Panc1 (cell line): Measurements from ENCODE around the gene WWOX. TPM values are rescaled to one million over a fixed set of nuclear protein-coding genes. Genes with fewer than 3 reads are reported as not detected.

ENCODE experiments used
- ATAC-seq: fragments of 200-7000 bp; cut with Tn5 transposase; 2 replicates; pipeline ENCODE4 v1.9.1; 2020; ENCODE audit warnings: mild to moderate bottlenecking, moderate library complexity
- BruUV-seq: library from RNA; stranded (reverse); fragments of 400-500 nt; replicated peaks from 2 replicates; lab custom pipeline; 2021; lab: Mats Ljungman, UMichigan
- CTCF ChIA-PET: fragments of 300-600 bp; sonication (Branson Sonifier 250); formaldehyde crosslinking; loops from one replicate; lab custom pipeline; 2022; ENCODE audit warnings: antibody characterized with exemption; lab: Charles Lee
- POLR2A ChIA-PET: fragments of 300-600 bp; sonication (Branson Sonifier 250); formaldehyde crosslinking; loops from one replicate; lab custom pipeline; 2022; ENCODE audit warnings: antibody characterized with exemption; lab: Charles Lee
- DNase-seq: peaks from one replicate; pipeline ENCODE4 v3.0.0-alpha.2; 2010; ENCODE audit warnings: low read depth, low spot score
- H3K27ac ChIP-seq: 2 replicates; pipeline ENCODE4 v1.5.1; 2011; ENCODE audit warnings: mild to moderate bottlenecking, low read length, inconsistent platforms
- H3K27me3 ChIP-seq: fragments of 200-500 bp; sonication (Bioruptor generic); 2 replicates; pipeline ENCODE4 v1.6.0; 2014; ENCODE audit warnings: low read length, inconsistent platforms; ENCODE audit not compliant: control insufficient read depth, insufficient read depth
- H3K36me3 ChIP-seq: fragments of 200-500 bp; sonication (Bioruptor generic); 2 replicates; pipeline ENCODE4 v1.5.1; 2014; ENCODE audit warnings: inconsistent platforms, mild to moderate bottlenecking, low read length, moderate library complexity; ENCODE audit not compliant: control insufficient read depth, insufficient read depth
- H3K4me1 ChIP-seq: 2 replicates; pipeline ENCODE4 v1.5.1; 2011; ENCODE audit warnings: inconsistent platforms, mild to moderate bottlenecking, low read length, moderate library complexity; ENCODE audit not compliant: control insufficient read depth, insufficient read depth
- H3K4me3 ChIP-seq, 2 experiments: 2 replicates each; pipeline ENCODE4 v1.5.1; 2011 to 2012; ENCODE audit warnings: low read depth in 2 of 2, low read length in 2 of 2, mild to moderate bottlenecking in 2 of 2, inconsistent platforms in 1 of 2, moderate library complexity in 1 of 2
- H3K9me3 ChIP-seq: fragments of 200-500 bp; sonication (Bioruptor generic); 2 replicates; pipeline ENCODE4 v1.5.1; 2014; ENCODE audit warnings: low read depth, mild to moderate bottlenecking, inconsistent platforms, low read length, moderate library complexity; ENCODE audit not compliant: control insufficient read depth, insufficient read depth
- POLR2AphosphoS5 ChIP-seq: IDR thresholded peaks from 2 replicates; pipeline ENCODE4 v1.6.1; 2012; ENCODE audit warnings: mild to moderate bottlenecking, low read depth, low read length, moderate library complexity
- SIN3A ChIP-seq: IDR thresholded peaks from 2 replicates; pipeline ENCODE4 v1.6.1; 2012; ENCODE audit warnings: low read depth, mild to moderate bottlenecking, low read length, moderate library complexity, borderline replicate concordance; ENCODE audit not compliant: insufficient read depth
- TCF7L2 ChIP-seq: IDR thresholded peaks from 2 replicates; pipeline ENCODE4 v1.6.1; 2011; ENCODE audit warnings: mild to moderate bottlenecking, low read depth, low read length, inconsistent platforms
- in situ Hi-C: cut with HindIII; loops from 2 replicates; pipeline ENCODE4 v1.10.0; 2016; ENCODE audit warnings: low sequenced_read_pairs, low pct_unique_long_range_greater_than_20kb
- intact Hi-C: fragments of 100-400 bp; cut with micrococcal nuclease; formaldehyde crosslinking; loops from one replicate; pipeline ENCODE4 v1.10.0; 2022; ENCODE audit not compliant: unreplicated experiment
- total RNA-seq: library from RNA; stranded (reverse); gene quantifications from one replicate; pipeline ENCODE4 v1.2.1, GENCODE V29; 2021; ENCODE audit not compliant: unreplicated experiment
- TF ChIP-seq, protein P1 (sequence below), 2 experiments: IDR thresholded peaks; 2 replicates each; pipeline ENCODE4 v1.6.1; 2011 to 2012; ENCODE audit warnings: low read depth in 2 of 2, control low read depth in 1 of 2, low read length in 1 of 2, mild to moderate bottlenecking in 1 of 2, moderate library complexity in 1 of 2; ENCODE audit not compliant: insufficient read depth in 1 of 2
- TF ChIP-seq, protein P2 (sequence below): fragments of 450-650 bp; IDR thresholded peaks from 2 replicates; pipeline ENCODE4 v1.5.1; 2017; ENCODE audit warnings: mild to moderate bottlenecking

The WWOX gene
- total RNA-seq, 1 experiment from 2014 or later, result 12.5 TPM

DNA sequence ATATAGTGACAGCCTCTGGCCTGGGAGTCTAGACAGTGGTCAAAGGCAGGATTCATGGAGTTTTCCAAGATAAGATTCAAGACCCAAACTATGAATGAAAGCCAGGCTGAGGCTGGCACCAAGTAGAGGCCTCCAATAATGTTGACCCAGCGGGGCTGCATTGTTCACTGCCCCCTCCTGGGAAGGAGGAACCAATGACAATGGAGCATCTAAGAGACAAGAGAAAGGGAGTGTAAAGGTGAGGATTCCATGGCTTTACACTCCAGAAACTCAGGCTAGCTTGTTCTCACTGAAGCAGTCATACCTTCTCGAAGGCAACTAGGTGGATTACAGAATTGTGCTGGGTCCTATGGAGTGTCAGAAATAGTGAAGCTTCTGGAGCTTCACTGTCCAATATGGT is 380.3 kb downstream of the WWOX start:
- H3K36me3 ChIP-seq, result no peaks in the 10 kb centered on the region
- DNase-seq (no peak), ATAC-seq (no peak)
- CTCF ChIA-PET, result no interaction called here
- no peak overlapping the region for H3K27ac ChIP-seq
- no peaks in the 10 kb centered on the region for H3K9me3 ChIP-seq
- no peak overlapping the region for H3K4me3 ChIP-seq
- in situ Hi-C loops, result no loop called here
- no peaks in the 10 kb centered on the region for H3K4me1 ChIP-seq
- TF ChIP-seq, protein P1, sequence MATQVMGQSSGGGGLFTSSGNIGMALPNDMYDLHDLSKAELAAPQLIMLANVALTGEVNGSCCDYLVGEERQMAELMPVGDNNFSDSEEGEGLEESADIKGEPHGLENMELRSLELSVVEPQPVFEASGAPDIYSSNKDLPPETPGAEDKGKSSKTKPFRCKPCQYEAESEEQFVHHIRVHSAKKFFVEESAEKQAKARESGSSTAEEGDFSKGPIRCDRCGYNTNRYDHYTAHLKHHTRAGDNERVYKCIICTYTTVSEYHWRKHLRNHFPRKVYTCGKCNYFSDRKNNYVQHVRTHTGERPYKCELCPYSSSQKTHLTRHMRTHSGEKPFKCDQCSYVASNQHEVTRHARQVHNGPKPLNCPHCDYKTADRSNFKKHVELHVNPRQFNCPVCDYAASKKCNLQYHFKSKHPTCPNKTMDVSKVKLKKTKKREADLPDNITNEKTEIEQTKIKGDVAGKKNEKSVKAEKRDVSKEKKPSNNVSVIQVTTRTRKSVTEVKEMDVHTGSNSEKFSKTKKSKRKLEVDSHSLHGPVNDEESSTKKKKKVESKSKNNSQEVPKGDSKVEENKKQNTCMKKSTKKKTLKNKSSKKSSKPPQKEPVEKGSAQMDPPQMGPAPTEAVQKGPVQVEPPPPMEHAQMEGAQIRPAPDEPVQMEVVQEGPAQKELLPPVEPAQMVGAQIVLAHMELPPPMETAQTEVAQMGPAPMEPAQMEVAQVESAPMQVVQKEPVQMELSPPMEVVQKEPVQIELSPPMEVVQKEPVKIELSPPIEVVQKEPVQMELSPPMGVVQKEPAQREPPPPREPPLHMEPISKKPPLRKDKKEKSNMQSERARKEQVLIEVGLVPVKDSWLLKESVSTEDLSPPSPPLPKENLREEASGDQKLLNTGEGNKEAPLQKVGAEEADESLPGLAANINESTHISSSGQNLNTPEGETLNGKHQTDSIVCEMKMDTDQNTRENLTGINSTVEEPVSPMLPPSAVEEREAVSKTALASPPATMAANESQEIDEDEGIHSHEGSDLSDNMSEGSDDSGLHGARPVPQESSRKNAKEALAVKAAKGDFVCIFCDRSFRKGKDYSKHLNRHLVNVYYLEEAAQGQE (IDR thresholded peaks at IDR 0.05; ENCODE audit: insufficient read depth in 1 of 2, low read depth in 2 of 2, low read length in 1 of 2), result no peak
- TF ChIP-seq, protein P2, sequence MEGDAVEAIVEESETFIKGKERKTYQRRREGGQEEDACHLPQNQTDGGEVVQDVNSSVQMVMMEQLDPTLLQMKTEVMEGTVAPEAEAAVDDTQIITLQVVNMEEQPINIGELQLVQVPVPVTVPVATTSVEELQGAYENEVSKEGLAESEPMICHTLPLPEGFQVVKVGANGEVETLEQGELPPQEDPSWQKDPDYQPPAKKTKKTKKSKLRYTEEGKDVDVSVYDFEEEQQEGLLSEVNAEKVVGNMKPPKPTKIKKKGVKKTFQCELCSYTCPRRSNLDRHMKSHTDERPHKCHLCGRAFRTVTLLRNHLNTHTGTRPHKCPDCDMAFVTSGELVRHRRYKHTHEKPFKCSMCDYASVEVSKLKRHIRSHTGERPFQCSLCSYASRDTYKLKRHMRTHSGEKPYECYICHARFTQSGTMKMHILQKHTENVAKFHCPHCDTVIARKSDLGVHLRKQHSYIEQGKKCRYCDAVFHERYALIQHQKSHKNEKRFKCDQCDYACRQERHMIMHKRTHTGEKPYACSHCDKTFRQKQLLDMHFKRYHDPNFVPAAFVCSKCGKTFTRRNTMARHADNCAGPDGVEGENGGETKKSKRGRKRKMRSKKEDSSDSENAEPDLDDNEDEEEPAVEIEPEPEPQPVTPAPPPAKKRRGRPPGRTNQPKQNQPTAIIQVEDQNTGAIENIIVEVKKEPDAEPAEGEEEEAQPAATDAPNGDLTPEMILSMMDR, result no peak
- TF ChIP-seq TCF7L2 (no peak), POLR2AphosphoS5 (no peak), SIN3A (no peak)
- intact Hi-C loops, result no loop called here
- H3K27me3 ChIP-seq, result no peaks in the 10 kb centered on the region
- BruUV-seq, result no TSS peak
- POLR2A ChIA-PET, result no interaction called here

DNA sequence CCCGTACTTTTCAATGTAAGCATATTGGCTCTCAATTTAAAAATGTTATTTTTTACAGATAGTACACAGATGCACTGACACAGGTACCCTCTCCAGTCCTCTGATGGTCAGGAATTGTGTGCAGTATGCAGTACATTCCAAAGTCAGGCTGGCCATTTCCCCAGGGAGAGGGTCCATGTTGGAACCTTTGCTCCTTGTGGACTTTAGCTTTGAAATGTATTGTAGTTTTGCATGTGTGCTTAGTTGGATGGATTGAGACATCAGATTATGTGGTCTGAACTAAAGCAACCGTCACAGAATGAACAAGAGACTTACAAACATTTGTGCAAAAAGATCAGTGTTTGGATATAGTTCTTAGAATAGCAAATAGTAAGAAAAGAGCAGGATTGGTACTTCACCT is 381.1 kb downstream of the WWOX start:
- in situ Hi-C loops, result no loop called here
- Histone ChIP-seq H3K36me3 (no peaks in the 10 kb centered on the region), H3K9me3 (no peaks in the 10 kb centered on the region), H3K4me3 (no peak overlapping the region), H3K27ac (no peak overlapping the region), H3K27me3 (no peaks in the 10 kb centered on the region), H3K4me1 (no peaks in the 10 kb centered on the region)
- intact Hi-C loops, result no loop called here
- BruUV-seq, result no TSS peak
- DNase-seq, result no peak
- TF ChIP-seq, protein P2, result no peak
- TF ChIP-seq, protein P1 (IDR thresholded peaks at IDR 0.05; ENCODE audit: insufficient read depth in 1 of 2, low read depth in 2 of 2, low read length in 1 of 2), result no peak
- TF ChIP-seq SIN3A (no peak), TCF7L2 (no peak), POLR2AphosphoS5 (no peak)
- CTCF ChIA-PET, result no interaction called here
- POLR2A ChIA-PET, result no interaction called here
- ATAC-seq, result no peak
